Ovary (tissue), 3 donors: ENCODE measurements around the gene MPP7.

ENCODE experiments used
- EP300 ChIP-seq: sonication (generic); formaldehyde crosslinking; IDR thresholded peaks from one replicate; pipeline ENCODE4 v1.6.1; 2017; ENCODE audit warnings: antibody characterized with exemption
- POLR2A ChIP-seq: fragments of 450-650 bp; IDR thresholded peaks from one replicate; pipeline ENCODE4 v1.6.1; 2017; ENCODE audit warnings: antibody characterized with exemption, mild to moderate bottlenecking, moderate library complexity
- TF ChIP-seq, protein P1 (sequence below), 3 donors: fragments of 450-650 bp in 2 of 3; fragments of 200-600 bp in 1 of 3; IDR thresholded peaks; one replicate each; pipeline versions ENCODE4 v1.5.1 to v1.8.0; 2016 to 2022; ENCODE audit warnings: antibody characterized with exemption in 3 of 3, mild to moderate bottlenecking in 1 of 3
- donor health status: DM: no; HTN: no; CAD: no.

DNA sequence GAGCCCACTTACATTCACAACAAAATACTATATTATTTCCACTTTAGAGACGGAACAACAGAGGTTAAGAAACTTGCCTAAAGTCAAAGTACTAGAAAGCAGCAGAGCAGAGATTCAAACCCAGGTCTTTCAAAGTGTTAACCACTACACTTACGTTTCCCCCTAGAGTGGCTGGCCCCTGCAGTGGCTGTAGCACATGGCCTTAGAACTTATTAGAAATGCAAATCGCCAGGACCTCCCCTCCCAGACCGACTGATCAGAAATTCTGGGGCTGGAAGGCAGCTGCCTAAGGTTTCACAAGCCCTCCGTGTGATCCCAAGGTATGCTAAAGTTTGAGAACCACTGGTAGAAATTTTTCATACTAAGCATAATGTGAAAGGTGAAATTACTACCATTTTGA is 8.1 kb downstream of the MPP7 start:
- TF ChIP-seq, protein P1, sequence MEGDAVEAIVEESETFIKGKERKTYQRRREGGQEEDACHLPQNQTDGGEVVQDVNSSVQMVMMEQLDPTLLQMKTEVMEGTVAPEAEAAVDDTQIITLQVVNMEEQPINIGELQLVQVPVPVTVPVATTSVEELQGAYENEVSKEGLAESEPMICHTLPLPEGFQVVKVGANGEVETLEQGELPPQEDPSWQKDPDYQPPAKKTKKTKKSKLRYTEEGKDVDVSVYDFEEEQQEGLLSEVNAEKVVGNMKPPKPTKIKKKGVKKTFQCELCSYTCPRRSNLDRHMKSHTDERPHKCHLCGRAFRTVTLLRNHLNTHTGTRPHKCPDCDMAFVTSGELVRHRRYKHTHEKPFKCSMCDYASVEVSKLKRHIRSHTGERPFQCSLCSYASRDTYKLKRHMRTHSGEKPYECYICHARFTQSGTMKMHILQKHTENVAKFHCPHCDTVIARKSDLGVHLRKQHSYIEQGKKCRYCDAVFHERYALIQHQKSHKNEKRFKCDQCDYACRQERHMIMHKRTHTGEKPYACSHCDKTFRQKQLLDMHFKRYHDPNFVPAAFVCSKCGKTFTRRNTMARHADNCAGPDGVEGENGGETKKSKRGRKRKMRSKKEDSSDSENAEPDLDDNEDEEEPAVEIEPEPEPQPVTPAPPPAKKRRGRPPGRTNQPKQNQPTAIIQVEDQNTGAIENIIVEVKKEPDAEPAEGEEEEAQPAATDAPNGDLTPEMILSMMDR (IDR thresholded peaks at IDR 0.05): no peak
- TF ChIP-seq POLR2A (no peak), EP300 (no peak)
